ENCODE results near the gene DDX20.
"Not testable (repeated sequence)": the region's sequence is repeated elsewhere in the genome, so short reads cannot be mapped to it uniquely, and the experiment has no call there.

DDX20 gene

DNA sequence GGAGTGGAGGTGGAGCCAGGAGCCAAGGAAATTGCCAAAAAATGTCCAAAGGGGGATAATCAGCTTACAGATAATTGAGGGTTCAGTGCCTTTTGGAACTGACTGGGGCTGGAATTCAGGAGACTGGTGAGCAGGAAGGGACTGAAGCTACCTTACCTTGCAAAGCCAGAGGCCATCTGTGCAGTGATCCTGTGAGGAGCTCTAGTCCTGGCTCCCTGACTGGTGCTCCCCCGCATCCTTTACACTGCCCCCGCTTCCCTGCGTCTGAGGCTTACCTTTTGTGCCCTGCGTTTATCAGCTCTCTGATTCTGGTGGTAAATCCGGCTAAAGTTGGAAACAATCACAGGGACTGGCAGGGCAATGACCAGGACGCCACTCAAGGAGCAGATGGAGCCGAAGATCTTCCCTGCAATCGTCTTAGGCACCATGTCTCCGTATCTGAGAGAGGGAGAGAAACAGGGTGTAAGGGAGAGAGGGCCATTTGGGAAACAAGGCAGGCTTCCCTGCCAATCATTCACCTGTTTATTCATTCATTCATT lies 31.0 kb downstream of the DDX20 start:
- no peak for DNase-seq

DNA sequence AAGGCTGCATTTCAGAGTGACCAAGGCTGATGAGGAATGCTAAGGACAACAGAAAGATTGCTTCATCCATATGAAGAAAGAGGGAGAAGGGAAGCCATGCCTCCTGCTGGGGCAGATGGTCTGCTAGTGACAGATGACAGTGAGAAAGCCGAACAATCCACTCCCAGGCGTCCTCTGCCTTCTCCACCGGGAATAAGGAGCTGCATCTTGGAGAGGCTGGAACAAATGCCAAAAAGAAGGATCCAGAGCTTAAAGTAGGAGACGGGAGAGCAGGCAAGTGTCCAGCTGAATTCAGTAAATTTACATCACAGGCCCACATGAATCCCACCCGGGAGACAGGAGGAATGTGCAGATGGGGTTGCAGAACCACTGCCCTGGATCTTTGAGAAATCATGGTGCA lies 33.4 kb downstream of the DDX20 start:
- DNase-seq, result peak in 16 of 58 donors; percentile 2 to 36 (median 16)

DNA sequence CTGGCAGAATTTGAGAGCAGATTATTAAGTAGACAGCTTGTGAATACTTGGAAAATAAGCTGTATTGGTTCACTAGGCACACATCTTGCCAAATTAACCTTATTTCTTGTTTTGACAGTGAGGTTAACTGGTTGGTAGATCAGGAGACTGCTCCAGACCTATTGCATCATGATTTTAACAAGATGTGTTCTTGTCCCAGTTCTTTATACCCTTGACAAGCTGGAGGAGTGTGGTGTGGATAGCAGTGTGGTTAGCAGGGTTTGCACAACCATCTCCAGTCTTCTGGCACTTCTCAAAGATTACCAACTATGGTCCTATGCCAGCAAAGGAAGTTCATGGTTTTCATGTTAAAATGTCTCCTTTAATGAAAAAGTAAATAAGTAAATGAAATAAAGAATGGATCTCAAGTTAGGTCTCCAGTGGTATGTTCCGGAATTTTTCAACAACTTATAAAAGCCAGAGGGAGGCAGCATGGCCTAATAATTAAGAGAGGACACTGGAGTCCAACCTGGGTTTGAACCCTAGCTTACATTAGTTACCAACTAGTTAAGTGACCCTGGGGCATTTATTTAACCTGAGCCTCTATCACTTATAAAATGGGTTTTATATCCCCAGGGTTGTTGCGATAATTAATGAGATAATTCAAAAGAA lies 34.1 kb downstream of the DDX20 start:
- no peak for DNase-seq

- DNase-seq, result no peak
These were observed 36.1 kb downstream of the DDX20 start for GRCh38 chr1:111791776-111792175.

DNA sequence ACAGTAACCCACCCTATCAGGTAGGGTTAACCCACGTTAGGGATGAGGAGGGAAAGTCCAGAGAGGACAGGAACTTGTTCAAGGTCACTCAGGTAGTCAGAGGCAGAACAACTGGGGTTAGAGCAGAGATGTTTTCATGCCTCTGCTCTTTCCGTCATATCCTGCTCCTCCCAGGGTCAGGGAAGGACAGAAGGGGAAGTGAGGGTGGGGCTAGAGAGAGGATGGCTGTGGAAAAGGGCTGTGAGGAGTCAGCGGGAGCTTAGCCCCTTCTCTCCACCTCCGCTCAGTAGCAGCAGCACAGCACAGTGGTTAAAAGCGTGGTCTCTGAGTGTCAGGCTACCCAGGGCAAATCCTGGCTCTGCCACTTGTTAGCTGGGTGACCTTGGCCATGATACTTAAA lies 36.5 kb downstream of the DDX20 start:
- no peak for DNase-seq

DNA sequence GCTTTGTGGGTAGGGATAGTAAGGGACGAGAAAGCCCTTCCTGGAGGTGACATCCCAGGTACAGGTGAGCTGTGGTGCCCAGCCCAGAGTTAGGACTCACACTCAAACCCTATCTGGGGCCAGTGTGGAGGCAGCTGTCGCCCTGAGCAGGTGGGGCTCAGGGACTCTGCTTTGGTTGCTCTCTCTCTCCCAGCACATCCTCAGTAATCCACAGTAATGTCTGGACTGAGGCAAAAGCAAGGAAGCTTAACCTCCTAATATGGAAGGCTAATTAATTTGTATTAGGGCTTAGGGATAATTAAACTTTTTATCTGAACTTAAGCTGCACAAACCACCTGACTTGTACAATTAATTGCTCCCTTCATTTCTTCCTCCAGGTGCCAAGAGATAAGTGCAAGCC lies 38.2 kb downstream of the DDX20 start:
- DNase-seq, result no peak

- no peak for DNase-seq
These were observed 39.7 kb downstream of the DDX20 start for GRCh38 chr1:111795401-111795800.

GRCh38 chr1:111798580-111798979 lies 42.9 kb downstream of the DDX20 start:
- no peak for DNase-seq

- DNase-seq, result not testable (repeated sequence)
These were observed 44.0 kb downstream of the DDX20 start for GRCh38 chr1:111799722-111800121.

DNA sequence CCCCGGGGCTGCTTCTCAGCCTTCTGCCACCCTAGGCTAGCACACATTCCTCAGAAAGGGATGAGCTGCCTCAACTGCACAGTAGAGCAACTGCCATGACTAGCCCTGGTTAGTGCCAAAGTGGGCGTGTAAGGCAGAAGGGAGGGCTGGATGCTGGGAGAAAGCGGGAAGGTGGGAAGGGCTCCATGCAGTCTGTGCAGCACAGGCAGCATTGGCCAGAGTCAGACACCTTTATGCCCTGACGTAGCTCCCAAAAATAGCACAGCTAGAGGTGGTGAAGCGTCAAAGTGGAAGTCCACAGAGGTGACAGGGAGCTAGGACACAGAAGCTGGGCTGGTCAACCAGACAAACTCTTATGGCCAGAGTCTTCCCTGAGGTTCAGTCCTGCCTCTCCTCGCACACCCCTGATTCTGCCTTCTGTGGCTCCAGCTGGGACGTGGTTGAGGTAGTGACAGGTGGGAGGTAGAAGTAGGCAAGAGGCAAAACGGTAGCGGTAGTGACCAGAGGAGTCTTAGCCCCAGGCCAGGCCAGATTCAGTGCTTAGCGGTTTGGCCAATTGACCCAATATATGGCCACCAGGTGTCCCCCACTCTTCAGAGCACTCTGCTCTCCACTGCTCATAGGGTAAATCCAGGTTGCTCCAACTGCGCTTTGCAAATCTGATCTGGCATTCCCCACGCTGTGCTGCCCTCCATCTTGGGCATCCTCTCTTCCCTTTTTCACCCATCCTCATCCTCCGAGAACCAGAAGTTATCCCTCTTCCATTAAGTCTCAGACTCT lies 45.6 kb downstream of the DDX20 start:
- no peak for DNase-seq

GRCh38 chr1:111802110-111802509 lies 46.4 kb downstream of the DDX20 start:
- no peak for DNase-seq

GRCh38 chr1:111802984-111803383 lies 47.3 kb downstream of the DDX20 start:
- no peak for DNase-seq

DNA sequence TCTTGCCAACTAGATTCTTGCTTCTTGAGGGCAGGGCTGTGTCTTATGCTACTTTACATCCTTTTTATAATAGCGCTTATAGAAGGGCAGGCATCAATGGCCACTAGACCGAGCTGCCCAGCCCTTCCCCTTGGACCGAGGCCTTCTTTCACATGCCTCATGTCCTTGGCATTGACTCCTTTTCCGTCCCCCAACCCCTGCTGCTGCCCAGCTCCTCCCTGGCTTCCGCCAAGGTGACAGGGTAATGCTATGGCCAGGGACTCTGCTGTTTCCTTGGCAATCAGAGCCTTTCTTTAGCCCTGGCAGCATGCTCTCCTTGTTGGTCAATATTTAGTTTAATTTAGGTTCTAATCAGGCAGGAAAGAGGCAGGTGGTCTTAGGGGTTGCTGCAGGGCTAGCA lies 48.2 kb downstream of the DDX20 start:
- DNase-seq, result no peak

DNA sequence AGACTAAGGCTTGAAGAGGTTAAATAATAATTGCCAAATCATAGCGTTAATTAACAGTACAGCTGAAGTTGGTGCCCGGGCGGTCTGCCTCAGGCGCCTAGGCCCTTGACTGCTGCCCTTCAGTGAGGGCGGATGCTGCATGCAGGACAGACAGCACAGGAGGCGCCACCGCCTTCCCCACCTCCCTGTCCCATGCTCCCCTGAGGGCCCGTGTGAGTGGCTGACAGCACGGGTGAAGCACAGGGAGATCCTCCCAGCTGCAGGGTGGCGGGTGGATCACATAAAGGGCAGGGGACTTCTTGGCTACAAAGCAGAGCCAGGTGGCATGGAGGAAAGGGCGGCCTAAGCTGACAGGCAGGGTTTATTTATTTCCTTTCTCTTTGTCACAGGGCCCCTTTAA lies 49.1 kb downstream of the DDX20 start:
- no peak for DNase-seq

GRCh38 chr1:111805251-111805650 lies 49.5 kb downstream of the DDX20 start:
- no peak for DNase-seq

DNA sequence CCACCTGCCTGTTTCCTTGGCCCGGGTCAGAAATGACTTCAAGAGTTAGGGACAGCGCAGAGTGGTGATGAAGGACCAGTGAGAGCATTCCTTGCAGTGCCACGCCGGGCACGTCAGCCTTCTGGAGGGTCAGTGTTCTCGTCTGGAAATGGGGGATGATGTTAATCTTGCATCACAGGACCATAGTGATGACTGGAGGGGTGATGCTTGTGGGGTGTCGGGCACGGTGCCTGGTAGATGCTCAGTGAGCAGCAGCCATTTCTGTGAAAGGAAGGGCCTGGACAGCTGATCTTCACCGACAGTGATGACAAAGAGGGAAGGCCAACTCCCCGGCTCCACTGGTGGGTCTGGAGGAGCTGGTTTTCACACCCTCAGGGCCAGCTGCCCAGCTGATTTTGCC lies 56.2 kb downstream of the DDX20 start:
- DNase-seq, result no peak

GRCh38 chr1:111812306-111812705 lies 56.6 kb downstream of the DDX20 start:
- DNase-seq, result no peak

DNA sequence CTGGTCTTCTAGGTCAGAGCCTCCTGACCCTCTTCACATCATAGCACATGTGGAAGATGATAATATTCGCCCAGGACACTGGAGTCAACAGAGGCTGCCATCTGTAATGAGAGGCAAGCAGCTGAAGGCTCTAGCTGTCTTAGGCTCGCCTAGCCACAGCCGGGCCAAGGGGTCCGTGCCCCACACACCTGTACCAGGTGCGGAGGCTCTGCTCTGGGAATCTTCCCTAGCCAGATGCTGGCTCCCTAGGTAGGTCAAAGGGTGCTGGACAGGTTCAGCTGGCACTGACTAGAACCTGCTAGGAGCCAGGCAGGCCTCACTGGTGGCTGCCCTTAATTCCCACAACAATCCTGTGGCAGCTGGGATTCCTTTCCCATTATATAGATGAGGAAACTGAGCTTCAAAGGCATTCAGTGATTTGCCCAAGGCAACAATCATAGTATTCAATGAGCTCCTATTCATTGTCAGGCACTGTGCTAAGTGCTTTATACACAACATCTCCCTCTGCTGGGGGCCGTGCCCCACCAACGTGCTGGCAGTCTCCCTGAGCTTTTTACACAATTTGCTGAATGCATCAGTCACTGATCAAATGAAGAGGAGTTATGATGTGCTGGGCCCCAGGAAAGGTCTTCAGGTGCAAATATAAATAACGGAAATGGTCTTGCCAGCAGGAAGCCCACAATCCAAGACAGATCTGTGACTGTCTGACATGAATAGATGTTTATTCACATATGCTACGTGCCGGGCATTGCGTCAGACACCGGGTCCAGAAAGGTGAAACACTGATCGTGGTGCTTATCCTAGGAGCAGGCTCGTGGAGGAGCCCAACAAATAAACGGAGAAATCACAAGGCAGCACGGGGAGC lies 58.0 kb downstream of the DDX20 start:
- DNase-seq, result peak in 9 of 58 donors; percentile 9 to 38 (median 17)

- no peak for DNase-seq
These were observed 58.6 kb downstream of the DDX20 start for GRCh38 chr1:111814305-111814628.

- DNase-seq, result no peak
These were observed 58.9 kb downstream of the DDX20 start for GRCh38 chr1:111814642-111815041.

Measured in anterior cingulate cortex (tissue), 58 donors.